HG03521 (cell line): ENCODE measurements around the gene C1QTNF5.

Source experiments
- ATAC-seq: cut with Tn5 transposase; IDR thresholded peaks from one replicate; pipeline ENCODE4 v1.9.1; 2021; ENCODE audit warnings: mild to moderate bottlenecking, moderate library complexity; ENCODE audit not compliant: unreplicated experiment

Gene C1QTNF5

GRCh38 chr11:119318240-119319135 is 22.2 kb downstream of the C1QTNF5 start:
- ATAC-seq, result no peak

- ATAC-seq, result no peak
Measured at GRCh38 chr11:119317592-119318239, 23.0 kb downstream of the C1QTNF5 start.

DNA sequence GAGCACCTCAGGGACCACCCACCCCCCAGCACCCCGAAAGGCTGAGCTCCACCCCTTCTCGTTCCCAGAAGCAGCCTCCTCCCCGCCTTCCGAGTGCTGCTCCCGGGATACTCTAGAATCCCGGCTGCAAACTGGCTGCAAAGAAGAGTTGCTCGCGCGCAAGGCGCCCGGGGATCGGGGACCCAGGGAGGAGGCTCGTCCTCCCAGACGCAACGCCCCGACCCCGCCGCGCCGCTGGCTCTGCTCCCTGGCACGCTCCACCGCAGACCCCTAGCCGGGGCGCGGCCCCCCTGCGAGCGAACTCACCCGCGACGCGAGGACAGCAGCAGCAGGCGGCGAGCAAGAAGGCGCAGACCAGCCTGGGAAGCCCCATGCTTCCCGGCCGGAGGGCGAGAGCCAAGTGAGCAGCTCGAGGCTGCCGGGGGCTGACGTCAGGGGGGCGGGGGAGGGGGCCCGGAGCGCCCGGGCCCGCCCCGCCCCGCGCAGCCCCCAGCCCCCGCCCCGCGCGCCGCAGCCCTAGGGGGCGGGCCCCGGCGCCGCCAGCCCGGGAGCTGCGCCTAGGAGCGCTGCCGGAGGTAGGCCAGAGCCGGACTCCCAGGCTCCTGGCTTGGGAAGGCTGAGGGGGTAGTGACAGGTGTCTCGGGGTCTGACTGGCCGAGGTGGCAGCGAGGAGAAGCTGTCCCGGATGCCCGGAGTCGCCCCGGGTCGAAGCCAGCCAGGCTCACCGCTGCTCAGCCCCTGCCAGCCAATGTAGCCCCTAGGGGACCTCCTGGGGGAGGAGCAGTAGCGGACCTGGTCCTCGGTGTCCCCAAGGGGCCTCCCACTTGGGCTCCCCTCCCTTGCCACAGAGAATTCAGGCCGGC is 23.7 kb downstream of the C1QTNF5 start, which contains the start of gene MCAM:
Gene MCAM (minus strand): TSS at position 402 of the 863 bp plus-strand sequence. CDS start 29 bp downstream, at position 373.
- no peak for ATAC-seq

DNA sequence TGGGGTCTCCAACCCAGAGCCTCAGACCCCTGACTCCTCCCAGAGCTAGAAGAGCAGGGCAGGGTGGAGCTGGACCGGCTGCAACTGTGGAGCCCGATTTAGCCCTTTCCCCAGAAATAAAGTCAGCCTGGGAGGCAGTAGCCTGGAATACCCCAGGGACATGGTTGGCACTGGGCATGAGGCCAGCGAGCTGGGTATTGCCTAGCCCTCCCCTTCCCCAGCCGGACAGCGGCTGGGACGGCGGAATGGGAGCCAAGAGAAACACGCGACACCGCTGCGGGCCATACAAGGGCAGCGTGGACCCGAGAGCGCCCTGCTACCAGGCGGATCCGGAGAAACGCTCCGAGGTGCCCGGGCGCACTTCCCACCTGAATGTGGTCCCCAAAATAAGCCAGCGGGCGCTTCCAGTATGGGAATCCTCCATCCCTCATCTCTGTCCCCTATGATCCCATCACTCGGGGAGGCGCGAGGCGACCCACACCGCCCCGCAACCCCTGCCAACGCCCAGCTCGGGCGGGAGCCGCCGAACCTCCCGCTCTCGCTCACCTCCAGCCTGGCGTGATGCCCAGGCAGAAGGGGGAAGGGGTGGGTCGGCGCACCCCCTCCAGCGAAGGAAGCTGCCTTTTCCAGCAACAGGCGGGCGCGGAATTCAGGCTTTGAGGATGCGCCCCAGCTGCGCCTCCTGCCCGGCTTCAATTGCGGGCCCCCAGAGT is 24.5 kb downstream of the C1QTNF5 start:
- no peak for ATAC-seq

DNA sequence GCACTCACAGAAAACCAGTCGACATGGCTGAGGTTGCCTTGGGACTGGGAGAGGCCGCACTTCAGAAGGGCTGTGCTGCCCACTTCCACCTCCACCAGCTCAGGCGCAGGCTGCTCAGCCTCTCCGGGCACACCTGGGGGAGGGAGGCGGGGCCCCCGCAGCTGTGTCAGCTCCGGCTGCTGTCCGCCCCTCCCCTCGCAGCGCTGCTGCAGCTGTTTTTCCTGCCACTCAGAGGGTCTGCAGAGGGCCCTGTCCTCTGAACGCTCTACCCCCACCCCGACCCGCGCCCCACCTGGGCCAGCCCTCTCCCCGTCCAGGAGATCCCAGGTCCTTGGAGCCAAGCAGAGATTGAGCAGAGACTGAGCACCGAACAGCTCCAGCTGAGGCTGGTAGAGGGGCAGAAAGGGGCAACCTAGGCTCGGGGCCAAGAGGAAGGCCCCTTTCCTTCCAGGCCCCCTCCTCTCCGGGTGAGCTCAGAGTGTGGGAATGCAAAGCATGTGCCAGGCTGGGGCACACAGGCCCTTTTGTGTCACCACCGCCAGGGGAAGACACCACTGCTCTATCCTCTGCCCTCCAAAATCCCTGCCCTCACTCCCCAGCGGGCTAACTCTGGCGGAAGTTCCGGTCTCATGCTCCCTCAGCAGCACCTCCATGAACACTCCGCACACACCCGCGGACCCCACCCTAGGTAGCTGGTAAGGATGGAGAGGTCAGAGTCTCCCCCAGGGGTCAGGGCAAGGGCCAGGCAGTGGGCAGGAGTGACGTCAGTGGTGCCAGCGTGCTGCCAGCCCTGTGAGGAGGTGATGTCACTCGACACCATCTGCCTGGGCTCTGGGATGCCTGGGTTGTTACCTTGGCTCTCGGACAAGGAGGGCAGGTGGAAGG is 25.3 kb downstream of the C1QTNF5 start:
- ATAC-seq, result no peak

GRCh38 chr11:119314726-119315125 is 26.0 kb downstream of the C1QTNF5 start:
- no peak for ATAC-seq

- ATAC-seq, result no peak
Measured at GRCh38 chr11:119310682-119311052, 30.0 kb downstream of the C1QTNF5 start.

- ATAC-seq, result no peak
Measured at GRCh38 chr11:119309953-119310681, 30.6 kb downstream of the C1QTNF5 start.

GRCh38 chr11:119309411-119309810 is 31.3 kb downstream of the C1QTNF5 start:
- ATAC-seq, result no peak

GRCh38 chr11:119307974-119308373 is 32.7 kb downstream of the C1QTNF5 start:
- no peak for ATAC-seq

DNA sequence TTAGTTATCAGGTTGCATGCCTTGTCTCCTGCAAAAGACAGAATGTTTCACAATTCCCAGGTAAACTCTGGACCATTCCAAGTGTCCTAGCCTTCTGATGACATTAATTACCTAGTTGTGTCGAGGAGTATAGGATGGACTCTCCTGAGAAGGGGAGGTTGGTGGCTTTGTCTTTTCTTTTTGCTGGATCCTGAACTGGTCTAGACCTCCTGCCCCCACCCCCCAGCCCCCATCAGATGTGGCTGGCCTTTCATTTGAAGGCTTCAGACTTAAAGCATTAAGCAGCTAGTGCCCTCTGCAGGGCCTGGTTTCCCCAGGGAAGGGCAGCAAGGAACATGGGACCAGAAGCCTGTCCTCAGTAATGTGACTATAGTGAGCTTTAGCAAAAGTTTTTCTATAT is 33.5 kb downstream of the C1QTNF5 start:
- no peak for ATAC-seq

- ATAC-seq, result no peak
Measured at GRCh38 chr11:119306373-119306890, 34.3 kb downstream of the C1QTNF5 start.

DNA sequence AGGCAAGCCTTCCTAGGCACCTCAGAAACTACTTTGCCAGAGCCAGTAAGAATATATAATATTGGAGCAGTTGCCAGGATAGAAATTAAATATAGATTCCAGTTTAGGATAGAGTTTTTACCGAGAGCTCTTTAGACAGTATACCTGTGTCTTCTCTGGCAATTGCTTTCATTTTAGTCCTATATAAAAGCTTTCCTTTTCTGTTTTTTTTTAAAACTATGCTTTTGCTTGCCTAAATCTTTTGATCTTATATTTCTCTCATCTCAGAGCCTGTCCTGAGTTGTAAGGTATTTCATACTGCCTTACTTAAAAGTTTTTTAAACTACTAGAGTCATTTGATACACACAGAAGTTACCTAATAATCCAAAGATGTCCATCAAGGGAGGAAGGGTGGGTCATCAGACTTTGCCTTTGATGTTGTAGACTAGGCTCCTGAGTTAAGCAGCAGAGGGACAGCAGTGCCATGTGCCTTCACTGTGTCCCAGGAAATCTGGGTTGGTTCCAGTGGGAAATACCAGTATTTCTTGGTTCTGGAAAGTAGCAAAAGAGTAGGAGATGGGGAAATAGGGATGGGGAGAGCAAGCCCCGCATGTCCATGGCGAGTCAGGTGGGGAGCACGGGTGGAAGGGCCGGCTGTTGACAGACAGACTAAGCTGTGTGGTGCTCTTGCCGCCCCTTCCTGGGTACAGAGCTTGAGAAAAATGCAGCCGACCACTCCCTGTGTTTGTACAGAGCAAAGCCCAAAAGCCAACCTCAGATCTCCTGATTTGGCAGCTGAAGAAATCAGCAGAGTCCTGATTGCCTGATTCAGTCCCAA is 34.9 kb downstream of the C1QTNF5 start:
- no peak for ATAC-seq

- no peak for ATAC-seq
Measured at GRCh38 chr11:119303227-119303718, 37.4 kb downstream of the C1QTNF5 start.

GRCh38 chr11:119300198-119300964 is 40.3 kb downstream of the C1QTNF5 start:
- no peak for ATAC-seq

DNA sequence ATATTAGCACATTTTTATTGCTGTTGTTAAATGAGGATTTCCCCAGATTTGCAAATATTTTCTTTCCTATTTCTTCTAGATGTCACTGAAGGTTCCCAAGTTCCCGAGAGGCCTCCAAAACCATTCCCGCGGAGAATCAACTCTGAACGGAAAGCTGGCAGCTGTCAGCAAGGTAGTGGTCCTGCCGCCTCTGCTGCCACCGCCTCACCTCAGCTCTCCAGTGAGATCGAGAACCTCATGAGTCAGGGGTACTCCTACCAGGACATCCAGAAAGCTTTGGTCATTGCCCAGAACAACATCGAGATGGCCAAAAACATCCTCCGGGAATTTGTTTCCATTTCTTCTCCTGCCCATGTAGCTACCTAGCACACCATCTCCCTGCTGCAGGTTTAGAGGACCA is 41.3 kb downstream of the C1QTNF5 start:
- ATAC-seq, result no peak

DNA sequence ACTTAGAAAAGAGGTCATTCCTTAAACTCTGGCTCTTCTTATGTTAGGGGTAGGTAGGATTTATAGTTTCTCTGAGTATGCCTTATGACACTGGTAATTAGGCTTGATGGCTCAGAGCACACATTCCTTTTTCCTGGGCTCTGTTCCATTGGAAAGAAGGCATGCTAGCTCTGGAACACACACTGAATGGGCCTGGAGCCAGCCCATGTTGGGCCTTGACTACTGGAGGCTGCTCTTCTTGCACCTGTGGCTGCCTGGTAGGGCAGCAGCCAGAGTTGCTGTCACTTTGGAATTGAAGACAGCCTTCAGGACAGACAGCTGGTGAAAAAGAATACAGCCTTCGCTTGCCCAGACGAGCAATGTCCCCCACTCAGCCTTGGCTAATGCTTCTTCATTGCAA is 42.0 kb downstream of the C1QTNF5 start:
- no peak for ATAC-seq
